ENCODE data around the gene CAPNS1. TPM values are rescaled to one million over a fixed set of nuclear protein-coding genes. Genes with fewer than 3 reads are reported as not detected.
"Not testable (repeated sequence)": the region's sequence is repeated elsewhere in the genome, so short reads cannot be mapped to it uniquely, and the experiment has no call there.

Gene CAPNS1
- polyA plus RNA-seq, 5 donors = 470 to 696 (median 513) TPM

GRCh38 chr19:36144624-36145023 is 4.8 kb downstream of the CAPNS1 start:
- DNase-seq = no peak

GRCh38 chr19:36149673-36150406 is 10.0 kb downstream of the CAPNS1 start:
- no peak for DNase-seq

GRCh38 chr19:36150586-36150985 is 10.7 kb downstream of the CAPNS1 start:
- DNase-seq = no peak

GRCh38 chr19:36151144-36152018 is 11.5 kb downstream of the CAPNS1 start:
- DNase-seq = peak; percentile 65 to 71

GRCh38 chr19:36152019-36152351 is 12.1 kb downstream of the CAPNS1 start:
- DNase-seq = peak in 1 of 2 donors; percentile 34

- DNase-seq = peak; percentile 70 to 72
These were observed 12.7 kb downstream of the CAPNS1 start, which contains the start of gene COX7A1 for GRCh38 chr19:36152352-36153091. Gene COX7A1 (minus strand): TSS chr19:36152447. CDS start chr19:36152407, 40 bp downstream.

- DNase-seq = no peak
These were observed 13.3 kb downstream of the CAPNS1 start for GRCh38 chr19:36153126-36153525.

GRCh38 chr19:36160821-36161596 is 21.1 kb downstream of the CAPNS1 start:
- DNase-seq = no peak

GRCh38 chr19:36163813-36164212 is 23.9 kb downstream of the CAPNS1 start:
- no peak for DNase-seq

GRCh38 chr19:36169084-36169760 is 29.4 kb downstream of the CAPNS1 start:
- DNase-seq = no peak

- DNase-seq = no peak
These were observed 33.0 kb downstream of the CAPNS1 start for GRCh38 chr19:36172852-36173251.

GRCh38 chr19:36173846-36174245 is 34.0 kb downstream of the CAPNS1 start:
- not testable (repeated sequence) for DNase-seq

- not testable (repeated sequence) for DNase-seq
These were observed 39.2 kb downstream of the CAPNS1 start for GRCh38 chr19:36179077-36179476.

GRCh38 chr19:36182612-36183244 is 42.9 kb downstream of the CAPNS1 start:
- no peak for DNase-seq

GRCh38 chr19:36183245-36183628 is 43.4 kb downstream of the CAPNS1 start:
- no peak for DNase-seq

- not testable (repeated sequence) for DNase-seq
These were observed 46.9 kb downstream of the CAPNS1 start for GRCh38 chr19:36186722-36187121.

GRCh38 chr19:36196249-36196648 is 56.4 kb downstream of the CAPNS1 start:
- DNase-seq = no peak

- DNase-seq = no peak
These were observed 58.3 kb downstream of the CAPNS1 start for GRCh38 chr19:36198119-36198518.
